Activated CD8-positive, alpha-beta memory T cell treated with anti-CD3 and anti-CD28 coated beads, Interleukin-2, amount 50 U/mL, for 4 hours (primary cell): ENCODE results near the gene PPFIBP2.

Experiments
- DNase-seq: peaks from one replicate; pipeline ENCODE4 v3.0.0-alpha.2; 2020

PPFIBP2 gene

DNA sequence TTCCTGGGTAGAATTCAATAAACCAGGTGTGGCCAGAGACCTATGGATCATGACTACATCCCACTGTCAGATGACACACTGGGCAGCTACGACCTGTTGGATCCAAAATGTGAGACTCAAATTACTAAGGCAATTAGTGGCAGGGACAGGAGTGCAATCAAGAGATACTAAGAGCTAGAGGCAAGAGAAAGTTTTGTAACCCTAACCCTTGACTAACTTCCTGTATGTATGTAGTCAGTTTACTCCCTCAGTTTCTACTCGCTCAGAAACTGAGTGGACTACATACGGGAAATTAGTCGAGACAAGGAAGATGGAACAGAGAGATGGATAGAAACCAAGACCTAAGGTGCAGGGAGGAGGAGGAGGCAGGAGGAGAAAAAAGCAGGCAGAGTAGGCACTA is 156.8 kb downstream of the PPFIBP2 start:
- no peak for DNase-seq

DNA sequence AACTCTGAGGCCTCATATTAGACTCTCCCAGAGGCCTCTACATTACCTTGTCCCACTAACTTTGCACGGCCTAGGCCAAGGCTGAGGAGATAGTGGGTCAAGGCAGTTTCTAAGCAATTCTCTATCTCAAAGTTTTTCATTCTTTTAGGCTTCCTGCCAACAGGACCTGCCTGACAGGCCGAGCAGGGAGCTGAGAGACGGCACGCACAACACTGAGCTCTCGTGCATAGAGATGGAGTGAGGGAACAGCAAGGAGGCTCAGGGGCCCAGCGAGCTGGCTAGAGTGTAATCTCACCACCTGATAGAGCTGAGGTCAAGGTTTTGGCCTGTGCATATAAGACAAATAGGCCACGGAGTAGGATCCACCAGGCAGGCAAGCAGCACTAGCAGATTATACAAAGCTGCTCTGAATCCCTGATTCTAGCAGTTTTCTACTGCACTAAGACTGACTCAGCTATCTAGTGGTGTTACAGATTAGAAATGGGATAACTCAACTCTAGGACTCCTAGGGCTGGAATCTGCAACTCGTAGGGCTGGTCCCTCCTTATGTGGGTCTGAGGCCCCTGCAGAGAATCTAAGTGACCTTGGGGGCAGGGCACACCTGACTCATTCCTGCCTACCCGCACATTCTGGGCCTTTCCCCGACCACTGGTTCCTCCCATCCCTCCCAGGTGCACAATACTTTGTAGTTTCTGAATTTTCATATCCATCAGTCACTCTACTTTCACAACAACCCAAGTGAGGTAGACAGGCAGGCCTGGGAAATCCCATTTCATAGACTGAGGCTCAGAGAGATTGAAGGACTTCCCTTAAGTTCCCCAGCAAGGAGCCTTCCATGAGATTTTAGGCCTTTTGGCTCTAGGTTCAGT is 157.8 kb downstream of the PPFIBP2 start:
- no peak for DNase-seq

DNA sequence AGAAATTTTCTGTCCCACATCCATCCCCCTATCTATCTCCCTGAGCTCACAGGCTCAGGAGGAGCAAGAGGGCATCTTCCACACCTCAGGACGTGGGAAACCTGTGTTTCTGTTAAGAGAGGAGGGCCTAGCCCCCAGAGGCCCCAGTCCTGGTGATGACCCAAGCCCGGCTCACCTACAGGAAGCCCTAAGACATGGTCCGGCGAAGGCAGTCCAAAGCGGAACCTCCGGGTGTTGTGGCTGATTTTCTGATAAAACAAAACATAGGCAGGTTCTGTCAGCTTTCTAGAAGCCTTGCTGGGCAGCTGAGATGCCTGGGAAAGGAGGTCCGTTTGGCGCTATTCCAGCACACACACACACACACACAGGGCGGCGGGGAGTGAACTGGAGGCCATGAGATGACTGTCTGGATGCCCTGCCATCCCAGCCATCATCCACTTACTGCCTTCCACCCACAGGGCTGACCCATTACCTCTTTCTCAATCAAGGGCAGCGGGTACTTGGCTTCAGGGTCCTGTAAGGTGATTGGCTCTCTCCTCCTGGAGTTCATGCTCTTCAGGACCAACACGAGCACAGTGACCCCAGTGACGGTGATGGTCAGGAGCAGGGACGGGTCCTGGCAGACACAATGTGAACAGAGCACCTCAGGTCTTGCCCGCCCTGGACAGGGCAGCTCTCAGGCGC is 158.6 kb downstream of the PPFIBP2 start:
- DNase-seq, result no peak

DNA sequence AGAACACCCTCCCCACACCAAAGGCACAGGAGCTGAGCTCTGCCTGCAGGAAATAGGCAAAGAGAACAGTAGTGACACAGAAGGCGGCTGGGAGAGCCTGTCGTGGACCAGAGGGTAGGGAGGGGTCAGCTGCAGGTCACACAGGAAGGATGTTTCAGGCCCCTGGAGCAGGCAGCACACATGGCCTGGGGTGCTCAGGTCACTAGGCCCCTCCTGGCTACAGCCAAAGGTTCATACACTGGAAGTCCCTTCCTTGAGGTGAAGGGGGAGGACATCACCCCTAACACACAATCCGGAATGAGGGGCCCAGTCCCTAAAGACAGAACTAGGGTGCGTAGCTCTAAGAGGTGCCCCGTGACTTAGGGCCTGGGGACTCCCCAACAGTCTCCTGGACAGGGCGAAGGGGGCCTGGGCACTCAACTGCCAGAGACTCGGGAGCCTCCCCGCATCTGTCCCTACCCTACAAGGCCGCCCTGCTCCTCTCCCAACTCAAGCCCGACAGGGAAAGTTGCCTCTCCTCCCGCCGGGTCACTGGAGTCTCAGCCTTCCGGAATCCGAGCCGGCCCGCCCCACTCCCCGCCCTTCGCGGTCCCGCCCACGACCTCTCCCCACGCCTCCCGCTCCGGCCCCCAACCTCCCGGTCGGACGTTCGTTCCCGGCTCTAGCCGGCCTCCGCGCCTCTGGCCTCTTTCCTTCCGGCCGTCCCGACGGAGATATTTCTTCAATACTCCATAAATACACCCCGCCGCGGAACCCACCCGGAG is 159.3 kb downstream of the PPFIBP2 start, which contains the start of gene CYB5R2:
Gene CYB5R2, minus strand, starts transcription at position 541 of the 764 bp plus-strand sequence. CDS start 675 bp downstream, outside the sequence.
- no peak for DNase-seq

DNA sequence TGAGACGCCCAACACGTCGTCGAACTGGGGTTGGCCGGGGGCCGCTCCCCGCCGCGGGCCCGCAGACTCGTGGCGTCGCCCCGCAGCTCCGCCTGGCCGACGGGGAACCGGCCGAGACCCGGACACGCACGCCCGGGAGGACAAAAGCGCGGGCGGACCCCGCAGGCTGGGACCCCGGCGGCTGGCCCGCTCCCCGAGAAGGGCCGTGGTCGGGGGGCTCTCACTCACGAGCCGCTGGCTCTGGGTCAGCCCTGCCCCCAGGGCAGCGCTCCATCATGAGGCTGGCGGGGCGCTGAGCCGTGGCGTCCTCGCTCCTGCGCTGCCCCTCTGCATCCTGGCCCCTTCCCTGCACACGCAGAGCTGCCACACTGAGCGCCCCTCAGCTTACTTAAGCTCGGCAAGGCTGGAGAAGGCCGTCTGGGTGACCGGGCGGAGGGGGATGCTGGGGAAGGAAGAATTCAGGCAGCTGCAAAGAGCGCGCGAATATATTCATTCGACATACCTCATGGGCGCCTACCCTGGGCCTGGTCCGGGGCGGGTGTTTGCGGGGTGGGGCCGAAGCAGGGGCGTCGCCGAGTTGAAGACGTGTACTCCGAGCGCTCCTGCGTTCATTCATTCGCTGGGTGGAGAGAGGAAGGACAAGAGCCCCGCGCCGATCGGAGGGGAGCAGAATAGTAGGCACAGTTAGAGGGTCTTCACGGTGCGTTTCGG is 160.1 kb downstream of the PPFIBP2 start:
- no peak for DNase-seq

- DNase-seq, result no peak
Measured at GRCh38 chr11:7675631-7676030, 161.8 kb downstream of the PPFIBP2 start.

DNA sequence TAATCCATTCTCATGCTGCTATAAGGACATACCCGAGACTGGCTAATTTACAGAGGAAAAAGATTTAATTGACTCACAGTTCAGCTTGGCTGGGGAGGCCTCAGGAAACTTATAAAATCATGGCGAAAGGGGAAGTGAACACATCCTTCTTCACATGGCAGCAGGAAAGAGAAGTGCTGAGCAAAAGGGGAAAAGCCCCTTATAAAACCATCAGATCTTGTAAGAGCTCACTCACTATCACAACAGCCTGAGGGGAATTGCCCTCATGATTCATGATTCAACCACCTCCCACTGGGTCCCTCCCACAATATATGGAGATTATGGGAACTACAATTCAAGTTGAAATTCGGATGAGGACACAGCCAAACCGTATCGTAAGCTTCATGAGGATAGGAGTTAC is 163.3 kb downstream of the PPFIBP2 start:
- DNase-seq, result no peak

DNA sequence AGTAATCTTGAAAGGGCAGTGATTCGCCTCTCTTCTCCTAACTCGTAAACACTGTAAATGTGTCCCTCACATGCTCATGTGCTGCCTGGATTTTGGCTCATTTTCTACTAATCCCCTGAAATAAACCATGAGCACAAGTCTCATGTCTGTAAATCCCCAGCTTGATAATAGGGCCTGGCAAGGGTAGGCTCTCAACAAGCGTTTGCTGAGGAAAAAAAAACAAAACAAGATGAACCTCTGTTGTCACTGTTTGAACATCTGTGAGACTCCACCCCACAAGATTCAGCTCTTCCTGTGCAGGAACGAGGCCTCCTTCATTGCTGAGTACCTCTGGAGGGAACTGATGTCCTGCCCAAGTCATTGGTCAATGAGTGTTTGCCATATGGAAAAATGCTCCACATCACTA is 164.0 kb downstream of the PPFIBP2 start:
- DNase-seq, result no peak

- no peak for DNase-seq
Measured at GRCh38 chr11:7683571-7683970, 169.8 kb downstream of the PPFIBP2 start.

DNA sequence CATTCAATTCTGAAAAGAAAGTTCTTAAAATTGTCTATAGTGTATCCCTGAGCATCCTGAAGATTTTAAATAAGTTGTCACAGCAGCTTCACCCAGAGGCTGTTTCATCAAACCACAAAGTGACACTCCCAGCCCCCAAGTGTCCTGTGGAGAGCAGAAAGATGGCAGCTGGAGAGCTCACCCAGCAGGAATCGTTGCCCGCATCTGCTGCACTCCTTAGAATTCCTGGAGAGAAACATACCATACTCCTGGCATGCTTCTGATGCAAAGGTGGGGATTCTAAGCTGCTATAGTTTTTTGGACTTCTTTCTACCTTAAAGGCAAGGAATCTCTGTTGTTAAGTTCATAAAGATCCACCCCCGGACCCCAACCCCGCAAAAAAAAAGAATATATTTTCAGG is 173.0 kb downstream of the PPFIBP2 start:
- DNase-seq, result no peak

- DNase-seq, result no peak
Measured at GRCh38 chr11:7687386-7687785, 173.6 kb downstream of the PPFIBP2 start.

DNA sequence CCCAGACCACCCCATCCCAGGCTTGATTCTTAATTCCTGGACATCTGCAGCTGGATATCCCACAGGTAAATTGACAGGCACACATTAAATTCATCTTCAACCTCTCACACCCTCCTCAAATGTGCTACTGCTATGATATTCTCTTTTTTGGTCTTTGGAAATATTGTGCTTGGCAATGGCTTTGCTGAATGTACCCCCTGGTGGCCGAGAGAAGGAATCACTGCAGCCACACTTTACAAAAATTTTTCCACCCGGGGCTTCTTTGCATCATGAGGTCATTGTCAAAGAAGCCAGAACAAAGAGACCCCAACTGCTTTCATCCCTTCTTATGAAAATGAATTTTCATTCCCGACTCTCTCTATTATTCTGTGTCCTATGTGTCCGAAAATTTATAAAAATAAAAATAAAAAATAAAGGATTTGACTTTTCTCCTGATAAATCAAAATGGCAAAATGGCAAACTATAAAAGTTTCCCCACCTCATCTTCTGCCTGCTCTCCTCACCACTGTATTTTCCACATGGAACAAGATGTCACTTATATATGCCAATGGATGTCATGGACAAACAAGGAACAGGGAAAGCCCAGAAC is 174.5 kb downstream of the PPFIBP2 start:
- no peak for DNase-seq

- DNase-seq, result no peak
Measured at GRCh38 chr11:7689239-7689638, 175.4 kb downstream of the PPFIBP2 start.

DNA sequence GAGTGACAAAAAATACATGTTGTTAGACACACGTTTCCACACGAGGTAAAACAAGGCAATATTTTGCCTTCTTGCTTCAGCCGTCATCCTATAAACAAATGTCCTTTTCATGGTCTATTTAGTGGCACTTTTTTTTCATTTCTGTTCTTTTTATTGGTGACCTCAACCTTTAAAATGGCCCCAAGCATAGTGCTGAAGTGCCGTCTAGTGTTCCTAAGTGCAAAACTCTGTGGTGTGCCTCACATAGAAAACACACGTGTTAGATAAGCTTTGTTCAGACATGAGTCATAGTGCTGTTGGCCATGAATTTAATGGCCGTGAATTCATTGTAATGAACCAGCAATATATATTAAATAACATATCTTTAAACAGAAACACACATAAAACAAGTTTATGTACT is 176.8 kb downstream of the PPFIBP2 start:
- no peak for DNase-seq

- no peak for DNase-seq
Measured at GRCh38 chr11:7691759-7692350, 178.1 kb downstream of the PPFIBP2 start.

DNA sequence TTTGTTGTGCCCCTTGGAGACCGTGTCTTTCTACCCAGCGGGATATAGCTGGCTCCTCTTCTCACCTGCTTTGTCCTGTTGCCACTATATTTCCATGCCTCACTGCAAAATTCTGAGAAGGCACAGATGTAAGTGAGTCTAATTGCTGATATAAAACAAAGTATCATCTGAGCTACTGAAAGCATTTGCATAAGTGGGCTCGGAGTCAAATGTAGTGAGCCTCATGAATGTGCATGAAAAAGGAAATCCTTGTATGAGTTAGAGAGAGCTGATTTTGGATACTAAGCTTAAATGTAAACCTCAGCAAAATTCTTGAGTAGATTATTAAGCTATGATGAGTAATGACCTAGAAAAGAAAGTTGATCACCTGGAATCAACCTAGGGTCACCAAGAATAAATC is 178.6 kb downstream of the PPFIBP2 start:
- DNase-seq, result no peak

GRCh38 chr11:7694235-7694634 is 180.4 kb downstream of the PPFIBP2 start:
- no peak for DNase-seq

- DNase-seq, result no peak
Measured at GRCh38 chr11:7696424-7696823, 182.6 kb downstream of the PPFIBP2 start.
